ENCODE results near the gene CC2D1A. TPM values are rescaled to one million over a fixed set of nuclear protein-coding genes. Genes with fewer than 3 reads are reported as not detected.

CC2D1A gene
- total RNA-seq, 1 donor from 2014 or later = 35.2 TPM

DNA sequence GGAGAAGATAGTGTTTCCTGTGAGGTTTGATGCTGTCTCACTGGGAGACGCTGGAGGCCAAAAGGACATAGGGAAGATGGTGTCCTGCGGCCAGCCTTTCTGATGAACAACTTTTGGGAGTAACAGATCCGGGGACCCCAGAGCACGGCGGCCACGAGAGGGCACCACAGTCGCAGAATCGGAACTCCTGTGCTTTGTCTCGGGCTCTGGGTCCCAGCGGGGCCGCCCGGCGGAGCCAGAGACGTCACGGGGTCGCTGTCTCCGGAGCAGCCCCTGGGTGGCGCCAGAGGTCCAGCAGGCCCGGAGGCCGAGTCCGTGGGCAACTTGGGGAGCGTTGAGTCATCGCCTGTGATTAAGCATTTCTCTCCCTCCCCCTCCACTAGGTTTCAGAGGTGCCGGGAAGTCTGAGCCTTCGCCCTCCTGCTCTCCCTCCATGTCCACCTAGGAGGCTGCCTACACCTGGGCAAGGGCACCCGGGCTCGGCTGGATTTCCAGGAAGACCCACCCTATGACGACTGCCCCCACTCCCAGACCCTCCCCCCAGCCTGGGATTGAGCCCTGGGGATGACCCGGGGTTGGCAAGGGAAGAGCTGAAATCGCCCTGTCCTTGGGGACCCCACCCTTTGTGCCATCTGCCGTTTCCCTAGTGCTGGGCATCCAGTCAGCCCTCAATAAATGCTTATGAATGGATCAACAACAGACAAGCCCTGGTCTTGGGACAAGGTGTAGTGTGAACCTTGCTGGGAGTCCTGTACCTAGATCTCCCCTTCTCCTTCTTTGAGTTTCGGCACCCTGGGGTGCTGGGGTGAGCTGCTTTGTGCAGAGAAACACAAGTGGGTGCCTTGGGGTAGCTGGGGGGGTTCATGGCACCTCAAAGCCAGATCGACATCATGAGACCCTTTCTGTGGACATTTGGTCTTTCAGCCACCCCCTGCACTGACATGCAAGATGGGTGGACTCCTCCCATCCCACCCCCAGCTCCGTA is 25.6 kb upstream of the CC2D1A start:
- Mint-ChIP-seq H3K27ac (ENCODE audit: unreplicated experiment) (peak overlapping the region; percentile 94), H3K9me3 (ENCODE audit: low read depth) (no peaks in the 10 kb centered on the region), H3K4me1 (ENCODE audit: low read depth) (peaks cover 28% of the 10 kb centered on the region), H3K4me3 (ENCODE audit: unreplicated experiment) (peak overlapping the region; percentile 43), H3K27me3 (ENCODE audit: low read depth) (no peaks in the 10 kb centered on the region), H3K36me3 (ENCODE audit: low read depth) (no peaks in the 10 kb centered on the region)
- DNase-seq (ENCODE audit: low spot score) = no peak
- peak; percentile 100 for TF ChIP-seq CTCF (IDR thresholded peaks at IDR 0.05)

DNA sequence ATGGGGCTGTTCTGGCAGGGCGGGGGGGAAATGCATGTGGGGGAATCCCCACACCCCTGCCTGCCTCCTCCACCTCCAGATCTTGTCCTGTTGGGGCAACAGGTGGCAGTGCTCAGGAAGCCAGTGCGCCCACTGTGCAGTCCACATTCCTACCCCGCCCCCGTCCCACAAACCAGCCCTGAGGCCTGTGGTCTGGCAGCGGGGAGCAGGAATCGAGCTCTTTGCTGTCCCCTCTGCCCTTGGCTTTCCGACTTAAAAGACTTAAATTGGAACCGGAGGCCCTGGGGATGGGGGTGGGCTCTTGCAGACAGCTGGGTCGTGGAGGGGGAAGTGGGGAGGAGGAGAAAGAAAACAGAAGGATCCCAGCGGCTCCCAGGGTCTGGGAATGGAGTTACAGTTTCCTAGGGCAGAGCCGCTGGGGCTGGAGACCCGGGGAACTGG is 24.7 kb upstream of the CC2D1A start:
- H3K9me3 Mint-ChIP-seq (ENCODE audit: low read depth) = no peaks in the 10 kb centered on the region
- no peak for TF ChIP-seq CTCF (IDR thresholded peaks at IDR 0.05)
- H3K27me3 Mint-ChIP-seq (ENCODE audit: low read depth) = no peaks in the 10 kb centered on the region
- peak overlapping the region; percentile 31 for H3K4me3 Mint-ChIP-seq (ENCODE audit: unreplicated experiment)
- peak overlapping the region; percentile 94 for H3K27ac Mint-ChIP-seq (ENCODE audit: unreplicated experiment)
- H3K36me3 Mint-ChIP-seq (ENCODE audit: low read depth) = no peaks in the 10 kb centered on the region
- H3K4me1 Mint-ChIP-seq (ENCODE audit: low read depth) = peaks cover 28% of the 10 kb centered on the region
- DNase-seq (ENCODE audit: low spot score) = no peak

- peak overlapping the region; percentile 31 for H3K4me3 Mint-ChIP-seq (ENCODE audit: unreplicated experiment)
- H3K36me3 Mint-ChIP-seq (ENCODE audit: low read depth) = no peaks in the 10 kb centered on the region
- no peaks in the 10 kb centered on the region for H3K9me3 Mint-ChIP-seq (ENCODE audit: low read depth)
- H3K27ac Mint-ChIP-seq (ENCODE audit: unreplicated experiment) = peak overlapping the region; percentile 94
- no peaks in the 10 kb centered on the region for H3K27me3 Mint-ChIP-seq (ENCODE audit: low read depth)
- DNase-seq (ENCODE audit: low spot score) = no peak
- peaks cover 28% of the 10 kb centered on the region for H3K4me1 Mint-ChIP-seq (ENCODE audit: low read depth)
- TF ChIP-seq CTCF (IDR thresholded peaks at IDR 0.05) = no peak
These were observed 24.1 kb upstream of the CC2D1A start for GRCh38 chr19:13881692-13882418.

- Mint-ChIP-seq H3K4me3 (ENCODE audit: unreplicated experiment) (no peak overlapping the region), H3K27ac (ENCODE audit: unreplicated experiment) (peak overlapping the region; percentile 94), H3K4me1 (ENCODE audit: low read depth) (peaks cover 28% of the 10 kb centered on the region), H3K36me3 (ENCODE audit: low read depth) (no peaks in the 10 kb centered on the region), H3K27me3 (ENCODE audit: low read depth) (no peaks in the 10 kb centered on the region), H3K9me3 (ENCODE audit: low read depth) (no peaks in the 10 kb centered on the region)
- no peak for TF ChIP-seq CTCF (IDR thresholded peaks at IDR 0.05)
- no peak for DNase-seq (ENCODE audit: low spot score)
These were observed 23.6 kb upstream of the CC2D1A start for GRCh38 chr19:13882419-13882795.

DNA sequence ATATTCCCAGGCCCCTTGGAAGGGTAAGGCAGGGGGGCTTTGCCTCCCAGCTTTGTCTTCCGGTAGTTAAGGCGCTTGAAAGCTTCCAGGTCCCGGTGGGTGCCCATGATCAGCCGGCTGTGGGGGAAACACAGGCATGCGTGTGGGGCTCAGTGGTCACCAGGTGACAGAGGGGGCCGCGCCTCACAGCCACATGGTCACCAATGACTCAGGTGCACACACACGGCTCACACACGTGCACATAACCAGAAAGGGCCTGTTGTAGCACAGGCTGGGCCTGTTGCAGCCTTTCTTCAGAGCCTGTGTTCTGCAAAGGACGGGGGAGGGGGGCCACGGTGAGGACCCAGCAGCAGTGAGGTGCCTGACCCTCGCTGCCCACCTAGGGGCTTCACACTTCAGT is 23.2 kb upstream of the CC2D1A start:
- Mint-ChIP-seq H3K9me3 (ENCODE audit: low read depth) (no peaks in the 10 kb centered on the region), H3K36me3 (ENCODE audit: low read depth) (no peaks in the 10 kb centered on the region), H3K27ac (ENCODE audit: unreplicated experiment) (no peak overlapping the region), H3K27me3 (ENCODE audit: low read depth) (no peaks in the 10 kb centered on the region), H3K4me1 (ENCODE audit: low read depth) (peaks cover 28% of the 10 kb centered on the region), H3K4me3 (ENCODE audit: unreplicated experiment) (no peak overlapping the region)
- no peak for TF ChIP-seq CTCF (IDR thresholded peaks at IDR 0.05)
- DNase-seq (ENCODE audit: low spot score) = no peak
